K562 (cell line): ENCODE data around the gene GPSM3. TPM values are rescaled to one million over a fixed set of nuclear protein-coding genes. Genes with fewer than 3 reads are reported as not detected.

ENCODE experiments used
- BACH1 ChIP-seq: fragments of 200-800 bp; sonication (Bioruptor generic); IDR thresholded peaks from 2 replicates; pipeline ENCODE4 v1.6.1; 2016; ENCODE audit warnings: missing genetic modification characterization, missing compliant biosample characterization
- CBX8 ChIP-seq: fragments of 200-600 bp; sonication (generic); IDR thresholded peaks from 2 replicates; pipeline ENCODE4 v1.6.1; 2012; ENCODE audit warnings: borderline replicate concordance, mixed run types, low read depth, mild to moderate bottlenecking, moderate library complexity, mixed read lengths, low read length, control low read depth, inconsistent platforms; ENCODE audit not compliant: poor library complexity, severe bottlenecking; ENCODE audit errors: extremely low read depth
- CEBPB ChIP-seq: fragments of 450-650 bp; IDR thresholded peaks from 2 replicates; pipeline ENCODE4 v1.6.1; 2016; ENCODE audit warnings: missing genetic modification characterization, missing compliant biosample characterization
- ELF1 ChIP-seq: fragments of 200-800 bp; sonication (Bioruptor generic); IDR thresholded peaks from 2 replicates; pipeline ENCODE4 v1.6.1; 2016; ENCODE audit warnings: missing genetic modification characterization, missing compliant biosample characterization
- ESRRB ChIP-seq: fragments of 250-450 bp; sonication (Bioruptor Pico); IDR thresholded peaks from 2 replicates; pipeline ENCODE4 v1.5.0; 2020; ENCODE audit warnings: mild to moderate bottlenecking, moderate library complexity, borderline replicate concordance
- NEUROD1 ChIP-seq: fragments of 150-350 bp; IDR thresholded peaks from 2 replicates; pipeline ENCODE4 v1.6.1; 2014; ENCODE audit warnings: borderline replicate concordance, low read length, low read depth; ENCODE audit not compliant: partially characterized antibody
- PHF21A ChIP-seq: fragments of 450-650 bp; IDR thresholded peaks from 2 replicates; pipeline ENCODE4 v1.6.1; 2017; ENCODE audit warnings: low read depth, borderline replicate concordance
- RAD51 ChIP-seq: fragments of 450-650 bp; IDR thresholded peaks from 2 replicates; pipeline ENCODE4 v1.7.1; 2016; ENCODE audit warnings: low read depth, mild to moderate bottlenecking, borderline replicate concordance
- SETDB1 ChIP-seq: IDR thresholded peaks from one replicate; pipeline ENCODE4 v1.6.1; 2012; ENCODE audit warnings: low read length, control low read depth, inconsistent platforms
- TBP ChIP-seq: optimal IDR thresholded peaks from 2 replicates; pipeline ENCODE3; 2011; ENCODE audit warnings: low read depth, low read length, improper control_type of control experiment
- U2AF2 ChIP-seq: fragments of 200-400 bp; formaldehyde crosslinking; optimal IDR thresholded peaks from 2 replicates; pipeline ENCODE3; 2017; ENCODE audit warnings: low read depth, mild to moderate bottlenecking, low read length
- WHSC1 ChIP-seq: IDR thresholded peaks from one replicate; pipeline ENCODE4 v1.6.1; 2012; ENCODE audit warnings: low read length, control low read depth, inconsistent platforms
- ZNF197 ChIP-seq: fragments of 200-800 bp; sonication (Bioruptor generic); IDR thresholded peaks from 2 replicates; pipeline ENCODE4 v1.6.1; 2016; ENCODE audit warnings: low read depth, missing genetic modification characterization, missing compliant biosample characterization
- ZNF232 ChIP-seq: sonication (generic); formaldehyde crosslinking; IDR thresholded peaks from 2 replicates; pipeline ENCODE4 v1.8.0; 2022; ENCODE audit warnings: mild to moderate bottlenecking, missing genetic modification reagents
- ZNF395 ChIP-seq: fragments of 200-800 bp; sonication (Bioruptor generic); IDR thresholded peaks from 2 replicates; pipeline ENCODE4 v1.6.1; 2017; ENCODE audit warnings: missing genetic modification characterization, missing compliant biosample characterization
- ZNF408 ChIP-seq: fragments of 250-450 bp; sonication (Bioruptor Pico); IDR thresholded peaks from 2 replicates; pipeline ENCODE4 v1.4.0; 2020; ENCODE audit warnings: low read depth, mild to moderate bottlenecking, moderate library complexity
- ZNF583 ChIP-seq: fragments of 250-450 bp; sonication (Bioruptor Pico); IDR thresholded peaks from 2 replicates; pipeline ENCODE4 v1.4.0; 2020
- polyA plus RNA-seq, 8 experiments: library from polyadenylated mRNA; depleted of rRNA in 4 of 8; stranded (reverse) in 5 of 8; unstranded in 3 of 8; fragments of >200 nt; fragmentation: Nextera tagmentation in 2 of 8; fragmentation: Illumina TruSeq in 1 of 8; extraction: Ambion mirVana in 2 of 8; extraction: Trizol in 1 of 8; gene quantifications; 2 replicates each; pipeline versions ENCODE4 v1.2.1 to v1.2.3, GENCODE V29; 2011 to 2014; ENCODE audit warnings: inconsistent platforms in 1 of 8, missing spikeins in 1 of 8
- total RNA-seq, 7 experiments: library from RNA; depleted of rRNA in 6 of 7; stranded (reverse); fragments of >200 nt in 6 of 7; fragmentation: Illumina TruSeq in 2 of 7; extraction: Trizol in 2 of 7; gene quantifications; 2 replicates each; pipeline versions ENCODE4 v1.2.1 to v1.2.3, GENCODE V29; 2011 to 2021; ENCODE audit warnings: low replicate concordance in 1 of 7
- TF ChIP-seq, protein P1 (sequence below): sonication (generic); formaldehyde crosslinking; IDR thresholded peaks from 2 replicates; pipeline ENCODE4 v1.8.1; 2023; ENCODE audit warnings: mild to moderate bottlenecking, missing genetic modification reagents, moderate library complexity
- TF ChIP-seq, protein P2 (sequence below), 3 experiments: IDR thresholded peaks in 2 of 3; conservative IDR thresholded peaks in 1 of 3; 2 replicates each; pipeline ENCODE4 v1.5.1; 2011 to 2012; ENCODE audit warnings: low read length in 3 of 3, mild to moderate bottlenecking in 3 of 3, control low read depth in 2 of 3, improper control_type of control experiment in 1 of 3, inconsistent platforms in 1 of 3, low read depth in 1 of 3, mixed read lengths in 1 of 3, moderate library complexity in 1 of 3; ENCODE audit not compliant: insufficient read depth in 2 of 3

The GPSM3 gene
- total and polyA plus RNA-seq, 9 of the 15 experiments (the other 6 are each of a cell fraction or from before 2014, with no cell fraction given): 5.3 to 42.6 (median 24.4) TPM

- 0 out of 2 replicates have a peak, but pooled peaks have one; percentile 8 for TF ChIP-seq ZNF583 (CRISPR knock-in tag)
- no peak for TF ChIP-seq BACH1
- no peak for TF ChIP-seq SETDB1
- no peak for TF ChIP-seq PHF21A
- peak; percentile 91; the same call in 1 of the 2 replicates for TF ChIP-seq ZNF395 (CRISPR knock-in tag)
- TF ChIP-seq ZNF232: peak; percentile 0; the same call in 1 of the 2 replicates
- TF ChIP-seq, protein P1, sequence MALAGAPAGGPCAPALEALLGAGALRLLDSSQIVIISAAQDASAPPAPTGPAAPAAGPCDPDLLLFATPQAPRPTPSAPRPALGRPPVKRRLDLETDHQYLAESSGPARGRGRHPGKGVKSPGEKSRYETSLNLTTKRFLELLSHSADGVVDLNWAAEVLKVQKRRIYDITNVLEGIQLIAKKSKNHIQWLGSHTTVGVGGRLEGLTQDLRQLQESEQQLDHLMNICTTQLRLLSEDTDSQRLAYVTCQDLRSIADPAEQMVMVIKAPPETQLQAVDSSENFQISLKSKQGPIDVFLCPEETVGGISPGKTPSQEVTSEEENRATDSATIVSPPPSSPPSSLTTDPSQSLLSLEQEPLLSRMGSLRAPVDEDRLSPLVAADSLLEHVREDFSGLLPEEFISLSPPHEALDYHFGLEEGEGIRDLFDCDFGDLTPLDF: peak; percentile 97
- no peak for TF ChIP-seq RAD51
- TF ChIP-seq ZNF197 (CRISPR knock-in tag): no peak
- no peak for TF ChIP-seq WHSC1
- no peak for TF ChIP-seq U2AF2
- peak; percentile 52 for TF ChIP-seq NEUROD1
- TF ChIP-seq TBP: peak; percentile 74
- TF ChIP-seq CEBPB (tag): no peak
- TF ChIP-seq ZNF408 (CRISPR knock-in tag): no peak
- peak; percentile 74; the same call in 1 of the 2 replicates for TF ChIP-seq ELF1
- TF ChIP-seq ESRRB (CRISPR knock-in tag): 0 out of 2 replicates have a peak, but pooled peaks have one; percentile 45
- no peak for TF ChIP-seq CBX8
- TF ChIP-seq, protein P2, sequence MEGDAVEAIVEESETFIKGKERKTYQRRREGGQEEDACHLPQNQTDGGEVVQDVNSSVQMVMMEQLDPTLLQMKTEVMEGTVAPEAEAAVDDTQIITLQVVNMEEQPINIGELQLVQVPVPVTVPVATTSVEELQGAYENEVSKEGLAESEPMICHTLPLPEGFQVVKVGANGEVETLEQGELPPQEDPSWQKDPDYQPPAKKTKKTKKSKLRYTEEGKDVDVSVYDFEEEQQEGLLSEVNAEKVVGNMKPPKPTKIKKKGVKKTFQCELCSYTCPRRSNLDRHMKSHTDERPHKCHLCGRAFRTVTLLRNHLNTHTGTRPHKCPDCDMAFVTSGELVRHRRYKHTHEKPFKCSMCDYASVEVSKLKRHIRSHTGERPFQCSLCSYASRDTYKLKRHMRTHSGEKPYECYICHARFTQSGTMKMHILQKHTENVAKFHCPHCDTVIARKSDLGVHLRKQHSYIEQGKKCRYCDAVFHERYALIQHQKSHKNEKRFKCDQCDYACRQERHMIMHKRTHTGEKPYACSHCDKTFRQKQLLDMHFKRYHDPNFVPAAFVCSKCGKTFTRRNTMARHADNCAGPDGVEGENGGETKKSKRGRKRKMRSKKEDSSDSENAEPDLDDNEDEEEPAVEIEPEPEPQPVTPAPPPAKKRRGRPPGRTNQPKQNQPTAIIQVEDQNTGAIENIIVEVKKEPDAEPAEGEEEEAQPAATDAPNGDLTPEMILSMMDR (IDR thresholded peaks at IDR 0.05 in 2 of 3, conservative IDR thresholded peaks at IDR 0.05 in 1 of 3; ENCODE audit: insufficient read depth in 2 of 3, low read depth in 1 of 3, low read length in 3 of 3): no peak; a peak in 1 of 6 replicates
Observed at GRCh38 chr6:32195902-32196681, 3.6 kb upstream of the GPSM3 start (continued).
